NCI-H526 treated with DMSO at 0.1 percent for 48 hours (cell line): ENCODE data around the gene EID1.
"Not testable (repeated sequence)": the region's sequence is repeated elsewhere in the genome, so short reads cannot be mapped to it uniquely, and the experiment has no call there.

ENCODE experiments used
- DNase-seq: peaks from one replicate; lab custom pipeline; 2025; lab: John Stamatoyannopoulos, UW

EID1 gene

GRCh38 chr15:48910554-48910953 is 32.6 kb downstream of the EID1 start:
- DNase-seq = not testable (repeated sequence)

GRCh38 chr15:48913141-48913540 is 35.2 kb downstream of the EID1 start:
- DNase-seq = no peak

- no peak for DNase-seq
Observed at GRCh38 chr15:48914717-48915116, 36.8 kb downstream of the EID1 start.

DNA sequence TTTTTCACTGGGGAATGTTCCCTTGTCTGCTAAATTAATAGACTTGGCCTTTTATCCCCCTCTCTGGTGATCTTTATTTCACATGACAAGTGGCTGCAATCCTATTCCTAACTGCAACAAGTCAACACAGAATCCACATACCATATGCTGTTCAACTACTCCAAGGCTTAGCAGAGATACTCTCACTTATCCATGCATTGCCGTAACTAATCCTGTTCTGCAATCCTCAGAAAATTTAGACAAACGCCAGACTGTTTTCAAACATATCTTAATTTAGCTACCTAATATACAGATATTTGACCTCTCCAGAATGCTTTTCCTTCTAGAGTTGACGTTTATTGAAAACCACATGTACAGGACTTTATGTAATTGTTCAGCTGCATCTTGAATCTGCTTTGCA is 37.9 kb downstream of the EID1 start:
- DNase-seq = no peak

DNA sequence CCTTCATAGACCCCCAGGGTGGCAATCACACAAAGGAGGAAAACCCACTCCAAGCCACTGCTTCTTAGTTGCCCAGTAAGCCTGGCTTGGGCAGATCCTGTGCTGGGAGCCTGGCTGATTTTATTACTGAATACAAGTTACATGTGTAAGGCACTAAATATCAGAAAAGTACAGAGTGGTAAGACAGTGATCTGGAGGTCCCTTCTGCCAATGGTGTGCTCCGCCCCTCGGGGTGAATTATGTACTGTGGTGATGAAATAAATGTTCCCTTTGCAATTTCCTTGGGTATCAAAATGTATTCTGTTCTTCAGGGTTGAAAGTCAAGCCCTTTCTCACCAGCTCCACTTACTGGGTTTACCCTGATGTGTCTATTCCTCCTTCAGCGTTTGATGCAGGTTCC is 38.8 kb downstream of the EID1 start:
- no peak for DNase-seq

- no peak for DNase-seq
Observed at GRCh38 chr15:48922046-48922445, 44.1 kb downstream of the EID1 start.

GRCh38 chr15:48924528-48925393 is 46.8 kb downstream of the EID1 start:
- no peak for DNase-seq

GRCh38 chr15:48925714-48926223 is 47.8 kb downstream of the EID1 start:
- no peak for DNase-seq

GRCh38 chr15:48928877-48929538 is 51.1 kb downstream of the EID1 start:
- no peak for DNase-seq

GRCh38 chr15:48929661-48930060 is 51.7 kb downstream of the EID1 start:
- DNase-seq = no peak
